GM19438 (cell line): Measurements from ENCODE around the gene HEXIM2.

ENCODE experiments used
- ATAC-seq: cut with Tn5 transposase; IDR thresholded peaks from one replicate; pipeline ENCODE4 v1.9.1; 2021; ENCODE audit warnings: low read depth; ENCODE audit not compliant: unreplicated experiment

Gene HEXIM2

DNA sequence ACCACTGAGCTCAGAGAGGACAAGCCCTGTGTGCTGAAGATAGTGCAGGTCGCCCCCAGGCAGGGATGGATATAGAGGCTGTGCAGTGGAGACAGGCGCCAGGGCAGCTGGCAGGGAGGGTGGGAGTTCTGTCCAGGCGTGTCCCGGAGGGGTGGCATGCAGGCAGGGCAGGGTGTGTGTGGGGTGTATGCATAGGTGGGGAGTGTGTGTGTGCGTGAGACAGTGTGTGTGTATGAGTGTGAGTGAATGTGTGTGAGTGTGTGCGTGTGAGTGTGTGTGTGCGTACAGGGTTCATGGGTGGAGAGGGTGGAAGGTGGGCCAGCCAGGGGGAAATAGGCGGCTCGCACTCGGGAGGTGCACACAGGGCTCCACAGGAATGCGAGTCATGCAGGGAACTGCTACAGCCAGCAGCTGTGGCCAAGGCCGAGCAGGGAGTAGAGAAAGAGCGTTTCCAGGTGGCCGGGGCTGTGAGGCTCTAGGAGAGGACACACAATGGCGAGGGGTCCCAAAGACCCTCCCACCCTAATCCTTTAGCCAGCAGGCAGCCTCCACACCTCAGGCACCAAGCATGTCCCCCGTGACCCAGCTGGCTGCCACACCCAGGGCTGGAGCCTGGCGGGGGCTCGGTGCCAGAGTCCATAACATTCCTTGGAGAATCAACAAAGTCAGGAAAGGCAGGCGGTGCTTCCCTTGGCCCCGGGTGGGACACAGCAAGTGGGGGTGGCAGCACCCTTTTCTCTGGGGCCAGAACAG lies 34.0 kb upstream of the HEXIM2 start:
- ATAC-seq: no peak

DNA sequence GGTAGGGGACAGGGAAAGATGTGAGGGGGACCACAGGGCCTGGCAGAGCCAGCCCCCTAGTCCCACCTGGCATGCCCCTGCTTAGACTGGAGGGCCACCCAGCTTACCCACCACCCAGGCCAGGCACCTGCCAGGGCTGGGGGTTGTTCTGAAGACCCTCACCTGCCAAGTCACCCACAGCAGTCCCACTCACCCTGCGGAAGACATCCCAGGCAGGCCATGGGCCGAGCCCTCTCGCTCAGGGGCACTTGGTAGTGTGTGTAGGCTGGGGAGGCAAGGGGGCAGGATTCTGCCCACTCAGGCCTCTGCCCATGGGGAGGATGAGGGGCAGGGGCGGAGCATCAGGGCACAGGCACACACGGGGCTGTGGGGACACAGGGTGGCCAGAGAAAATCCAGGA lies 33.3 kb upstream of the HEXIM2 start:
- no peak for ATAC-seq

DNA sequence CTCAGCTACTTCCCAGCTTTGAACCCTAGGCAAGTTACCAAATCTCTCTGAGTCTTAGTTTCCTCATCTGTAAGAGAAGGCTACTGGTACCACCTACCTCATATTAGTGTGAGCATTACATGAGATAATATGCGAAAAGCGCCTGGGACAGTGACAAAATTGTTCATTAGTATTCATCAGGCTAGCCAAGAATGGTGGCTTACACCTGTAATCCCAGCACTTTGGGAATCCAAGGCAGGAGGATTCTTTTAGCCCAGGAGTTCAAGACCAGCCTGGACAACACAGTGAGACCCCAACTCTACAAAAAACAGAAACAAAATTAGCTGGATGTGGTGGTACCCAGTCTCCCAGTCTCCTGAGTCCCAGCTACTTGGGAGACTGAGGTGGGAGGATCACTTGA lies 32.7 kb upstream of the HEXIM2 start:
- no peak for ATAC-seq

DNA sequence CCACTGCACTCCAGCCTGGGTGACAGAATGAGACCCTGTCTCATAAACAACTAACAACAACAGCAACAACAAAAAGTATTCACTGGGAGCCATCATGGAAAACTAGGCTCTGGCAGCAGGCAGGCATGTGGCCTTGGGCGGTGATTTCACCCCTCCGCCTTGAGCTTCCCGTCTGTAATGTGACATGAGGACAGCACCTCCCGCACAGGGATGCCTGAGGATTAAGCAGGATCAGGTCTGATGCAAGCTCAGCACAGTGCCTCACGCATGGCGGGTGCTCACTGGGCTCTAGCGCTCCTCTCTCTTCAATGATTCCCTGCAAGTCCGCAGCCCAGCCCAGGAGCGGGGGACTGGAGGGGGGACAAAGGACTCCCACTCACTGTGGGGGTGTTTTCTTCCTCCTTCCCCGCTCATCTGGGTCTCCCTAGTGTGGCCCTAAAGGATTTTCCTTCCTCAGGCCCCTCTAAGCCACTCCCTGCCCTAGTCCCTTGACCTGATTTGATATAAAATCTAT lies 32.2 kb upstream of the HEXIM2 start:
- no peak for ATAC-seq

DNA sequence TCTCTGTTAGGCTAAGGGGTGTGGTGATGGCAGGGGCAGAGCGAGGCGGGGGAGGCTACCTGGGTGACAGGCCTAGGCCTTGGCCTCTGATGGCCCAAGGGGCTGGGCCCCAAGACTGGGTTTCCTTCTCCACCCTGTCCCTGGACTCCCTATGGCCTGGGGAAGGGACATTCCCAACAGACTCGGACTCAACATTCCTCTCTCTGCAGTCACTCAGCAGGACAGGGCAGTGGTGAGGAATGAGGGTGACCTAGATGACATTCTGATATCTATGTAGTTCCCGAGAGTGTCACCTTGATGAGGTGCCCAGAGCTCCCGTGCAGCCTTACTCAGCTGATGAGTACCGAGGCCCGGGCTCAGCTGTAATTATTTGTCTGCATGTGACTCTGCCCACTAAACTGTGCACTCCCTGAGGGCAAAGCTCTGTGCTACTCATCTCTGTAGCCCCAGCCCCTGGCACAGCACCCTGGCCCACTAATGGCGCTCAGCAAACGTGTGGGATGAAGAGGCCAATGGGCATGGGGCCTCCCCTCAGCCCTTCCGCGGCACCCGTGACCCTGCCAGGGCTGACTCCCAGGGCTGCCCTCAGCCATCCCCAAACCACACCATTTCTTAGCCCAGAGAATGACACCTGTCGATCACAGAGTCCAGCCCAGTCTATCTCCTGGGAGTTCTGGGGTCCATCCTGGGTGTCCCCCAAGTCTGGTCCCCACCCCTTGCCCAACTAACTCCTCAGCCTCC lies 31.6 kb upstream of the HEXIM2 start:
- ATAC-seq: no peak

DNA sequence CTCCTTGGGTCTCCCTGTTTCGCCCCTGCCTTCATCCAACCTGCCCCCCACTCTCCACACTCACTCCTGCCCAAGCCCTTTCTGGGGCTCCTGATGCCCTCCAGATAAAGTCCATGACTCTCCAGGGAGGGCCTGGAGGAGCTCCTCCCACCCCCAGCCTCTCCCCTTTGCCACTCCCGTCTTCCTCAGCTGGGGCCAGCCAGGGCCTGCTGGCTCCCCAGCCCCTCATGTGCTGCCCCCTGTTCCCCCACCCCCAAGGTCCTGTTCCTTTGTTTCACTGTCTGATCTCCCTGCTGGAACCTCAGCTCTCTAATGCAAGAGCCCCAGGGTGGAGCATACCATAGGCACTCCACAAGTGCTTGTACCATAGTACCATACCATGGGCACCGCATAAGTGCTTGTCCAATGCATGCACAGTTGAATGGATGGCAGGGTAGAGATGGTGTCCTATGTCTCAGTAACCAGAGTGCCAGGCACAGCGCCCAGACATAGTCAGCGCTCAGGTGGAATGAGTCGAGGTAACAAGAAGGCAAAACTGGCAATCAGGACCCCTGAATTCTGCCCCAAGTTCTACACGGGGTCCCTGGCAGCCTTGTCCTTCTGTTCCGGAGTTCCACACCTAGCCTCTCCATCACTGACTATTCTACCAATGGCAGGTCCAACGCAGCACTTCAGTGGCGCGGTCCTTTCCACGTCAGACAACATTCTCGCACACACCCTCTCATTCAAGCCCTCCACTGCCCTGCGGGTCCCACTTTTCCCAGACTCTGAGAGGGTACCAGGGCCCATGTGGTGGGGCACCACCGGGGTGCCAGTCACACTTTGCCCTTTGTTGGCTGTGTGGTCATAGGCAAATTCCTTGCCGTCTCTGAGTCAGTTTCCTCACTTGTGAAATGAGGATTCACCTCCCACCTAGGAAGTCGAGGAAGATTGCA lies 30.7 kb upstream of the HEXIM2 start:
- ATAC-seq: no peak

DNA sequence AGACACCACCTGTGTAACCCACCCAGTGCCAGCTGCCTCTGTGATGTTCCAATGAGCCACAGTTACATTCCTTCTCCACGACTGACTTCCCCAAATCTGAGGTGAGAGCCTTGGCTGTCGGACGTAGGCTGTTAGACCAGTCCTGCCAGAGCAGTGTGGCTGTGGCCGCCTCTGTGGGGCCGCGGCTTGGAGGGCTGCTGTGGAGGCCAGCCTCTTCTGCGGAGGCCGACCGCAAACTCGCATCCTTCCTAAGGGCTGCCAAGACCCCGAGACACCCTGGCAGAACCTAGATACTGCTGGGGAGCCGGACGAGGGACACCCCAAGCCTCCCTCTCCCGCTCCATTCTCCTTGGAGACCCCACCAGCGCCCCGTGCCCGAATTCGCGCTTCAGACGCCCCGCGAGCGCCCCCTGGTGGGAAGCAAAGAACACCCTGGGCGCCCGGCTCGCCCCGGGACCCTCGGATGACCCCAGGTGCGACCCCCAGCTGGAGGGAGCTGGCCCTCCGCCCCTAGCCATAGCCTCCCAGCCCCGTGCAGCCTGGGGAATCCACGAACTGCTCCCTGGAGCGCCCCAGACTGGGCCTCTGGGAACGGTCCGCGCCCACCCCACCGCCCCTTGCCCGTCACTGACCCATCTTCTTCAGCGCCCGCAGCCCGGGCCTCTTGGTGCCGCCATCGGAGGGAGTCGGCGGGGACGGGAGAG lies 29.9 kb upstream of the HEXIM2 start:
- ATAC-seq: no peak

DNA sequence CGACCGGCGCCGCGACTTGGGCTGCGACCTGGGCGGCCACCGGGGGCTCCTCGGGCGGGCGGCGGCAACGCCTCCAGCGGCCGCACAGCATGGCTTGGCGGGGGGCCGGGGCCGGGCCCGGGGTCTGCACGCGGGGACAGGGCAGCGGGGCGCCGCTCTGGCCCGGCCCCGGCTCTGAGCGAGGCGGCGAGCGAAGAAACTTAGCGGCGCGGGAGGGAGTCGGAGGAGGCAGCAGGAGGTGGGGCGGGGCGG lies 29.4 kb upstream of the HEXIM2 start, which contains the start of gene PLCD3:
PLCD3 (minus strand) TSS at position 196 of the 252 bp plus-strand sequence; CDS start at position 91, 105 bp downstream.
- ATAC-seq: no peak

DNA sequence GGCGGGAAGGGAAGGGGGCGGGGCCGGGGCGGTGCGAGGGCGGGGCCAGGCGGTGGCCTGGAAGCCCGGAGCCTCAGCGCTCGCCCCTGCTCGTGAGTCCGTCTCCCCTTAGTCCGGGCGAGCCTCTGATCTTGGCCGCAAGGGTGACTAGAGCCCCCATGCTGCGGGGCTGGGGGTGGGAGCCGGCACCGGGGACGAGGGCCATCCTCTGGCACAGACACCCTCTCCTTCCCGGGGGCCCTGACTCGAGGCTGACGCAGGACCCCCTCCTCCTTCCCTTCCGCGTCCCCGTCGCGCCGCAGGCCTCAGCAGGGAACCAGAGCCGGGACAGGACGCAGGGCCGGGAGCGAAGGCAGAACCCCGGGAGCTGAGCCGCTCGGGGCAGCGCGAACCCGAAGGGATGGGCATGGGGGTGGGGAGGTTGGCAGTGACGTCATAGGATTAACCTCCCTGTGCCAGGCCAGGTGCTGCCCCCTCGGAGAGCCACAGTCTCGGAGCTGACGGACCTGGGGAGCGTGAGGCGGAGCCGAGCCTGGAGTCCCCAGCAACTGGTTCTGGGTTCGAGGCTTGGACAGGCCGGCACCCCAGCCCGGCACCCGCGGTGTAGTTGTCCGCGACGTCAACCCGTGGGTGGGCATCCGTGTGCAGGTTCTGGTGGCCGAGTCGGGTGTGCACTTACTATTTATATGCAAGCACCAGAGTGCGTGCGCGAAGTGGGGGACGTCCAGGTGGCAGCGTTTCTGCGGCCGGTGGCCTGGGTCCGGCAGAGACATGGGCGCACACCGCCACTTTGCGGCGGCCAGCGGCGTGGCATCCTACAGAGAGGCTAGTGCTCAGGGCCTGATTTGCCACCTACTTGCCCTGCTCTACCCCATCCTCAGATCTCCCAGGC lies 28.9 kb upstream of the HEXIM2 start:
- ATAC-seq: no peak

DNA sequence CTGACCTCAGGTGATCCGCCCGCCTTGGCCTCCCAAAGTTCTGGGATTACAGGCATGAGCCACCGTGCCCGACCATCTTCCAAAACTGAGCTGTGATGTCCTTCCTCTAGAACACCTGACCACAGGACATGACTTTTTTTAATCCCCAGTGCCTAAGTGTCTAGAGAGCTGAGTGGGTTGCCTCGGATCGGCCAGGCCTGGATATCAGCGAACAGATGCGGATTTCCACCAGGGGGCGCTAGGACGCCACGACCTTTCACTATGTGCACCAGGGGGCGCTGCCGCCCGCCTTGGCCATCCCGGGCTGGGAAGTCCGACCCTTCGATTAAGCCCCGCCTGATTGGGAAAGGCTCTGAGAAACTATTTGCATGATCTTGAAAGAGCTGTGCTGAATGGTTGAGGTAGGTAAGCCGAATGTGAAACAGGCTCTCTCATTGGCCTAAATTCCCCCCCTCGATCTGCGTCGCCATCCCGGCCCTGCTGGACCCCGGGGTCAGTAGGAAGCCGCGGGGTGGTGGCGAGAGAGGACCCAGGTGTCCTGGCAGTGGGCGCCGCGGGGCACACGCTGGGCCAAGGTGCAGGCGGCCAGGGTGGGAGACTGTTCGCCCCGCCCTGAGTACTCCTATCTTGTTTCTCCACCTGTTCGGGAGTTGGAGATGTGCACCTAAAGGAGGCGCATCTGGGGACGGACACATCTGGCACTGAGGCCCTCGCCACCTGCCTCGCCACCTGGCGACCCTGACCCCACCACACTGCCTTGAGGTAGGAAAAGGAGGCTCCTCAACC lies 26.3 kb upstream of the HEXIM2 start, which contains the start of gene ACBD4:
ACBD4 (plus strand) TSS at position 496 of the 786 bp plus-strand sequence. CDS start 458 bp downstream, outside the sequence.
- peak; percentile 66 for ATAC-seq

DNA sequence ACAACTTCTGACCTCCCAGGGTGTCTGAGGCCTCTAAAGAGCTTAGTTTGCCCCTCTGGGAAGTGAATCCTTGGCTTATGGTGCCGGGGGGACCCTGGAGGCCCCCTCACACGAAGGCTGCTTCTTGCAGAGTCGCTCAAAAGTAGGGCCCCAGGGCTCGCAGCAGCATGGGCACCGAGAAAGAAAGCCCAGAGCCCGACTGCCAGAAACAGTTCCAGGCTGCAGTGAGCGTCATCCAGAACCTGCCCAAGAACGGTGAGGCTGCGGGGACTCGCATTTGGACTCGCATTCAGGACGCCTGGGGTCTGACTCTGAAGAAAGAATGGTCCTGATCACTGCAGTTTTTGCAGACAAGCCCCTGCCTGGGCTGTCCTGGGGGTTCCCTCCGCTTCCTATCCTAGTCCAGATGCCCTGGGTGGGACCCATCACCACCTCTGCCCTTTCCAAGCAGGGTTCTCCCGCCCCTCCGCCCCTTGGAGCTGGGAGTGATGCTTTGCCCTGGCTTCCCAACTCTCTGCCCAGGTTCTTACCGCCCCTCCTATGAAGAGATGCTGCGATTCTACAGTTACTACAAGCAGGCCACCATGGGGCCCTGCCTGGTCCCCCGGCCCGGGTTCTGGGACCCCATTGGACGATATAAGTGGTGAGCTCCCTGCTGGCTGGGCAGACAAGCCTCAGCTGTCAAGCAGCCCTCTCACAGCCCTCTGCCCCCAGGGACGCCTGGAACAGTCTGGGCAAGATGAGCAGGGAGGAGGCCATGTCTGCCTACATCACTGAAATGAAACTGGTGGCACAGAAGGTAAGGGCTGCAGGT lies 25.5 kb upstream of the HEXIM2 start:
- no peak for ATAC-seq

DNA sequence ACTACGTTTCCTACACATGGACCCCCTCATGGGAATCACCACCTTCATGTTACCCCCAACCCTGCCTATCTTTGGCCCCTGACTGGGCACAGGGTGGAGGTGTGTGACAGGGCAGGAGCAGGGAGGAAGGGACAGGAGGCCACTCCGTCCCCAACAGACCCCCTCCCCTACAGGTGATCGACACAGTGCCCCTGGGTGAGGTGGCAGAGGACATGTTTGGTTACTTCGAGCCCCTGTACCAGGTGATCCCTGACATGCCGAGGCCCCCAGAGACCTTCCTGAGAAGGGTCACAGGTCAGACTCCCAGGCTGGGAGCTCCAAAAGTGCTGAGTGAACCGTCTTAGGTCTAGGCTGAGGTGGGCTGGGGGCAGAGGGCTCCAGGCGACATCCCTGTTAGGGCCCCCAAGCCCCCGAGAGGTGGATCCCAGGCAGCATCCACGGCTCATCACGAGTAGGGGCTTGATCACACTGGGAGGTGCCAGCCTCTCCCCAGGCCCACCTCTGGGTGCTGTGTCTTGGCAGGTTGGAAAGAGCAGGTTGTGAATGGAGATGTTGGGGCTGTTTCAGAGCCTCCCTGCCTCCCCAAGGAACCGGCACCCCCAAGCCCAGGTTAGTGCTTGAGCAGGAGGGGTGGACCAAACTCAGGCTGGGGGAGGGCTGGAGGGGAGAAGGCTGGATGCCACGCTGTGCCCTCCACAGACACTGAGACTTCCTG lies 24.7 kb upstream of the HEXIM2 start:
- ATAC-seq: no peak

DNA sequence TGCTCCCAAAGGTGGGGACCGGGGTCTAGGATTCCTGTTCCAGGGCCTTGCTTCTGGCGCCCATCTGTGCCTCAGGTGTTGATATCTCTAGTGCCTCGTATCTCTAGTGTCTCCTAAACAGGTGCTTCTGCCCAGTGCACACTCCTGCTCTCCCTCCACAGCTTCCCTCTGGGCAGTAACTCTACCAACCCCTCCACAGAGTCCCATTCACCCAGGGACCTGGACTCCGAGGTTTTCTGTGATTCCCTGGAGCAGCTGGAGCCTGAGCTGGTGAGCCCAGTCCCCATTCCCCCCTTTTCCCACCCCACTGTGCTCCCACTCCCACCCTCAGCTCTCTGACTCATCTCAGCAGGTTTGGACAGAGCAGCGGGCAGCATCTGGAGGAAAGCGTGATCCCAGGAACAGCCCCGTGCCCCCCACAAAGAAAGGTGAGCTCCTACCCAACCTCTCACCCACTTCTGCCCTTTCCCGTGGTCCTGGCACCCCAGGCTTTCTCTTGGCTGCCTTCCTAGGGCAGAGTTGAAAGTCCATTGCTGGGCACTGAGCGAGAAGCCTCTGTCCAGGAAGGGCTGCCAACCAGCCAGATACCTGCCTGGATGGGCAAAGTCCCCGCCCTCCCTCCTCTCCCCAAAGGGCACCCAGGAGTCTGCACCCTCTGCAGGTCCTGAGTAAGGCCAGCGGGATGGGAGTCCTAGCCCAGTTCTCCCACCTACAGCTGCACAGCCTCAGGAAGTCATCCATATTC lies 23.9 kb upstream of the HEXIM2 start:
- no peak for ATAC-seq

DNA sequence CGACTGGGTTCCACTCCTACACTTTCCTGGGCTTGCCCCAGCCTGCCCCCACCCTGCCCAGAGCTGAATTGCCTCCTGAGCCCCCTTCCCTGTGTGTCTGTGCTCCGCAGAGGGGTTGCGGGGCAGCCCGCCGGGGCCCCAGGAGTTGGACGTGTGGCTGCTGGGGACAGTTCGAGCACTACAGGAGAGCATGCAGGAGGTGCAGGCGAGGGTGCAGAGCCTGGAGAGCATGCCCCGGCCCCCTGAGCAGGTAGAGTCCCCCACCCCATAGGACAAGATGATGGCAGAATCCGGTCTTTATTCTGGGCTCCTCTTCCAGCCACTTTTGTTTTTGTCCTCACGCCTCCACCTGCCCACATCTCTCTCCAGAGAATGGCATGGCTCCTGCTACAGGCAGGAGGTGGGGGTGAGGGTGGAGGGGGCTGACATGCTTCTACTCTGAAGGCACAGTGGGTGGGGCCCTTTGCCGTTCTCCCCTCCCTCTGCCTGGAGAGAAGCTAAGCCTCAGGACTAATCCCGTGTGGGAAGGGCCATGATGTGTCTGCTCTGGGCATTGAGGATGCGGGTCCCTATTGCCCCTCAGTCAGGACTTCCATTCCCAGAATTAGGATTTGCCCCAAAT lies 22.7 kb upstream of the HEXIM2 start:
- ATAC-seq: no peak

DNA sequence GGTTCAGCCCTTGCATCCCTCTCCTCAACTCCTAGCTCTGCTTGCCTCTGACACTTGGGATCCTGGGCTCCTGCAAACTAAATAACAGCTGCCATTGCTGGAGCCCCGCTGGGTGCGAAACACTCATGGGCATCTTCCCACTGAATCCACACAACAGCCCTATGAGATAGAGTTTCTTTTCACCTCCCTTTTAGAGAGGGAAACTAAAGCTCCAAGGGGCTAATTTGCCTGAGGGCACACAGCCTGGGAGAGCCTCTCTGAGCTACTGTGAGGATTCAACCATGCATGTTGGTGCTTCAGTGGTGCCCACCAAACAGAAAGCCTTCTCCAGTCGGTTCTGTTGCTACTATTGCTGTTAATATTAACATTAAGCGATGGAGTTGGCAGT lies 22.1 kb upstream of the HEXIM2 start:
- ATAC-seq: no peak

DNA sequence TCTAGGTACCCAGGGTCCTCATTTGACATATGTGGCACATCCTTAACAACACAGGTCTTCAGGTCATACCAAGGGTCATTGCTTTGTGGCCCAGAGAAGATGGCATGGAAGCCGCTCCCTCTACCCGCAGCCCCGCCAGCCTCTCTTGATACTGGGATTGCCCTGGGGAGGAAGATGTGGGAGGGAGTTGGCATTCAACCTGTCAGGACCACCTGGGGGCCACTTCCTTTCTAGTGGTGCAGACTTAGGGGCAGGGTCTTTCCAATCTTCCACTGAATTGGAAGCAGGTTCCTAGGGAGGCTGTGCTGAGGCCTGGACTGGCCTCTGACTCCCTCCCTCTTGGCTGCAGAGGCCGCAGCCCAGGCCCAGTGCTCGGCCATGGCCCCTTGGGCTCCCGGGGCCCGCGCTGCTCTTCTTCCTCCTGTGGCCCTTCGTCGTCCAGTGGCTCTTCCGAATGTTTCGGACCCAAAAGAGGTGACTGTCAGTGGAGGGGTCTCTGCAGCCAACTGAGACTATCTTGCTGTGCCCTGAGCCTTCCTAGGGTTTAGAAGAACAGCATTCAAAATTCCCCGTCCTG lies 18.5 kb upstream of the HEXIM2 start:
- ATAC-seq: no peak
